ENCODE measurements around the gene CACNG4. TPM values are rescaled to one million over a fixed set of nuclear protein-coding genes. Genes with fewer than 3 reads are reported as not detected.

CACNG4 gene
- polyA plus RNA-seq, 1 donor from 2014 or later: 32.9 TPM

GRCh38 chr17:66965801-66966262, 1.3 kb downstream of the CACNG4 start:
- peak overlapping the region; percentile 40 for H2AFZ ChIP-seq (ENCODE audit: low read depth, low read length)
- peak overlapping the region; percentile 85 for H3K4me2 ChIP-seq (ENCODE audit: low read length)
- H3F3A ChIP-seq (ENCODE audit: insufficient read depth, low read length, poor library complexity, severe bottlenecking): no peaks in the 10 kb centered on the region
- peaks cover 5% of the 10 kb centered on the region for H3K36me3 ChIP-seq (ENCODE audit: insufficient read depth, low read length)
- TF ChIP-seq REST (IDR thresholded peaks at IDR 0.05; ENCODE audit: borderline replicate concordance) (no peak), EP300 (conservative IDR thresholded peaks at IDR 0.05; ENCODE audit: poor library complexity, severe bottlenecking) (no peak), MXI1 (conservative IDR thresholded peaks at IDR 0.05; ENCODE audit: poor library complexity, severe bottlenecking) (peak; percentile 22), POLR2AphosphoS5 (IDR thresholded peaks at IDR 0.05) (no peak), TAF1 (IDR thresholded peaks at IDR 0.05; ENCODE audit: low read depth) (no peak), RAD21 (conservative IDR thresholded peaks at IDR 0.05) (peak; percentile 33), EZH2 (IDR thresholded peaks at IDR 0.05; ENCODE audit: borderline replicate concordance, insufficient read depth, low read length, poor library complexity, severe bottlenecking) (no peak)
- no peaks in the 10 kb centered on the region for H3K9me2 ChIP-seq (ENCODE audit: insufficient read depth, low read length)
- peak overlapping the region; percentile 95 for H3K9ac ChIP-seq (ENCODE audit: low read length)
- no peaks in the 10 kb centered on the region for H3K9me3 ChIP-seq (ENCODE audit: low read length)
- H3K4me3 ChIP-seq (ENCODE audit: low read length): peak overlapping the region; percentile 100
- peaks cover 47% of the 10 kb centered on the region for H3K79me2 ChIP-seq (replicated peaks; ENCODE audit: insufficient read depth, low read length)
- H3K27ac ChIP-seq (ENCODE audit: low read length): peak overlapping the region; percentile 90
- H4K20me1 ChIP-seq (ENCODE audit: insufficient read depth): peaks cover 14% of the 10 kb centered on the region
- H3K27me3 ChIP-seq (ENCODE audit: insufficient read depth, low read depth, low read length): no peaks in the 10 kb centered on the region

DNA sequence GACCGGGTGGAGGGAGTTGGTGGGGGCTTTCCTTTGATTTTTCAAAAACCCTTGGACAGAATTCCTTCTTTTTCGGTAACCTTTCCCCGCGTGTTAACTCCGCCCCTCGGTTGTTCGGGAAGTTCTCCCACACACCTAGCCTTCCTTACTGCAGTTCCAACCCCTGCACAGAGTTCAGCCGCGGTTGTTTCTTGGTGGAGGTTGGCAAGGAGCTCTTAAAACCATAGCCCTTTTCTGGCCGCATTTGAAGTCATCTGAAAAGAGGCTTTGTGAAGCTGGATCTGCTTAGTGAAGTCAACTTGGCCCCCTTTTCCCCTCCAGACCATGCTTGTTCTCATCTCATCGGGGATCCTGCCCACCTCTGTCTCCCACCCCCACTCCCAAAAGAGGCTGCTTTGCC, 1.8 kb downstream of the CACNG4 start:
- no peak overlapping the region for H3K27ac ChIP-seq (ENCODE audit: low read length)
- no peaks in the 10 kb centered on the region for H3K9me2 ChIP-seq (ENCODE audit: insufficient read depth, low read length)
- H3K4me3 ChIP-seq (ENCODE audit: low read length): peak overlapping the region; percentile 100
- H3K79me2 ChIP-seq (replicated peaks; ENCODE audit: insufficient read depth, low read length): peaks cover 47% of the 10 kb centered on the region
- peaks cover 14% of the 10 kb centered on the region for H4K20me1 ChIP-seq (ENCODE audit: insufficient read depth)
- no peaks in the 10 kb centered on the region for H3F3A ChIP-seq (ENCODE audit: insufficient read depth, low read length, poor library complexity, severe bottlenecking)
- TF ChIP-seq EZH2 (IDR thresholded peaks at IDR 0.05; ENCODE audit: borderline replicate concordance, insufficient read depth, low read length, poor library complexity, severe bottlenecking): no peak
- no peak for TF ChIP-seq SMC3 (conservative IDR thresholded peaks at IDR 0.05; ENCODE audit: poor library complexity)
- no peak for TF ChIP-seq POLR2AphosphoS5 (IDR thresholded peaks at IDR 0.05)
- no peak for TF ChIP-seq RAD21 (conservative IDR thresholded peaks at IDR 0.05)
- no peak for TF ChIP-seq REST (IDR thresholded peaks at IDR 0.05; ENCODE audit: borderline replicate concordance)
- TF ChIP-seq EP300 (conservative IDR thresholded peaks at IDR 0.05; ENCODE audit: poor library complexity, severe bottlenecking): no peak
- TF ChIP-seq, protein P1, sequence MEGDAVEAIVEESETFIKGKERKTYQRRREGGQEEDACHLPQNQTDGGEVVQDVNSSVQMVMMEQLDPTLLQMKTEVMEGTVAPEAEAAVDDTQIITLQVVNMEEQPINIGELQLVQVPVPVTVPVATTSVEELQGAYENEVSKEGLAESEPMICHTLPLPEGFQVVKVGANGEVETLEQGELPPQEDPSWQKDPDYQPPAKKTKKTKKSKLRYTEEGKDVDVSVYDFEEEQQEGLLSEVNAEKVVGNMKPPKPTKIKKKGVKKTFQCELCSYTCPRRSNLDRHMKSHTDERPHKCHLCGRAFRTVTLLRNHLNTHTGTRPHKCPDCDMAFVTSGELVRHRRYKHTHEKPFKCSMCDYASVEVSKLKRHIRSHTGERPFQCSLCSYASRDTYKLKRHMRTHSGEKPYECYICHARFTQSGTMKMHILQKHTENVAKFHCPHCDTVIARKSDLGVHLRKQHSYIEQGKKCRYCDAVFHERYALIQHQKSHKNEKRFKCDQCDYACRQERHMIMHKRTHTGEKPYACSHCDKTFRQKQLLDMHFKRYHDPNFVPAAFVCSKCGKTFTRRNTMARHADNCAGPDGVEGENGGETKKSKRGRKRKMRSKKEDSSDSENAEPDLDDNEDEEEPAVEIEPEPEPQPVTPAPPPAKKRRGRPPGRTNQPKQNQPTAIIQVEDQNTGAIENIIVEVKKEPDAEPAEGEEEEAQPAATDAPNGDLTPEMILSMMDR (IDR thresholded peaks at IDR 0.05; ENCODE audit: poor library complexity, severe bottlenecking): no peak
- no peak for TF ChIP-seq MXI1 (conservative IDR thresholded peaks at IDR 0.05; ENCODE audit: poor library complexity, severe bottlenecking)
- no peak for TF ChIP-seq TAF1 (IDR thresholded peaks at IDR 0.05; ENCODE audit: low read depth)
- peaks cover 5% of the 10 kb centered on the region for H3K36me3 ChIP-seq (ENCODE audit: insufficient read depth, low read length)
- no peaks in the 10 kb centered on the region for H3K9me3 ChIP-seq (ENCODE audit: low read length)
- peak overlapping the region; percentile 85 for H3K4me2 ChIP-seq (ENCODE audit: low read length)
- H2AFZ ChIP-seq (ENCODE audit: low read depth, low read length): no peak overlapping the region
- H3K27me3 ChIP-seq (ENCODE audit: insufficient read depth, low read depth, low read length): no peaks in the 10 kb centered on the region
- H3K9ac ChIP-seq (ENCODE audit: low read length): peak overlapping the region; percentile 95

Measured in neural cell (in vitro differentiated cells).